ENCODE results near the gene BRD3OS.

The BRD3OS gene

DNA sequence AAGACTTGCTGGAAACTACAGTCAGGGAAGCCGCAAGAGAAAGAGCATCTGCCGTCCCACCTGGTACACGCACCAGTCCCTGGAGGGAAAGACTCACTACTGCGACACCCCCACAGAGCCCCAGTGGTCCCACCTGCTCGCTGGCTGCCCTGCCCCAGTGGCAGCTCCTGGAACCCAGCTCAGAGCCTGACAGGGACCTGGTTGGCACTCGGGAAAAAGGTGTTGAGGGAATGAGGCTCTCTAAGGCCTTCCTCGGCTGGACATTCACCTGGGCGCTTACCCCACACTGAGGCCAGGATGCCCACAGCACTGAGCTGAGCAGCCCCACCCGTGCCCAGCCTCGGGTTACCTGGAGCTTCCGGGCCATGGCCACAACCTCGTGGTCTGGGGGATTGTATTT lies 19.7 kb downstream of the BRD3OS start:
- no peak for TF ChIP-seq ZNF565 (CRISPR knock-in tag; conservative IDR thresholded peaks at IDR 0.05; ENCODE audit: low read depth)
- TF ChIP-seq ZC3H10 (CRISPR knock-in tag; IDR thresholded peaks at IDR 0.05) = no peak
- TF ChIP-seq TOX (CRISPR knock-in tag; IDR thresholded peaks at IDR 0.05; ENCODE audit: borderline replicate concordance) = no peak
- TF ChIP-seq, protein P1, sequence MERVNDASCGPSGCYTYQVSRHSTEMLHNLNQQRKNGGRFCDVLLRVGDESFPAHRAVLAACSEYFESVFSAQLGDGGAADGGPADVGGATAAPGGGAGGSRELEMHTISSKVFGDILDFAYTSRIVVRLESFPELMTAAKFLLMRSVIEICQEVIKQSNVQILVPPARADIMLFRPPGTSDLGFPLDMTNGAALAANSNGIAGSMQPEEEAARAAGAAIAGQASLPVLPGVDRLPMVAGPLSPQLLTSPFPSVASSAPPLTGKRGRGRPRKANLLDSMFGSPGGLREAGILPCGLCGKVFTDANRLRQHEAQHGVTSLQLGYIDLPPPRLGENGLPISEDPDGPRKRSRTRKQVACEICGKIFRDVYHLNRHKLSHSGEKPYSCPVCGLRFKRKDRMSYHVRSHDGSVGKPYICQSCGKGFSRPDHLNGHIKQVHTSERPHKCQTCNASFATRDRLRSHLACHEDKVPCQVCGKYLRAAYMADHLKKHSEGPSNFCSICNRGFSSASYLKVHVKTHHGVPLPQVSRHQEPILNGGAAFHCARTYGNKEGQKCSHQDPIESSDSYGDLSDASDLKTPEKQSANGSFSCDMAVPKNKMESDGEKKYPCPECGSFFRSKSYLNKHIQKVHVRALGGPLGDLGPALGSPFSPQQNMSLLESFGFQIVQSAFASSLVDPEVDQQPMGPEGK (CRISPR knock-in tag; IDR thresholded peaks at IDR 0.05; ENCODE audit: borderline replicate concordance) = no peak
- no peak for ATAC-seq

DNA sequence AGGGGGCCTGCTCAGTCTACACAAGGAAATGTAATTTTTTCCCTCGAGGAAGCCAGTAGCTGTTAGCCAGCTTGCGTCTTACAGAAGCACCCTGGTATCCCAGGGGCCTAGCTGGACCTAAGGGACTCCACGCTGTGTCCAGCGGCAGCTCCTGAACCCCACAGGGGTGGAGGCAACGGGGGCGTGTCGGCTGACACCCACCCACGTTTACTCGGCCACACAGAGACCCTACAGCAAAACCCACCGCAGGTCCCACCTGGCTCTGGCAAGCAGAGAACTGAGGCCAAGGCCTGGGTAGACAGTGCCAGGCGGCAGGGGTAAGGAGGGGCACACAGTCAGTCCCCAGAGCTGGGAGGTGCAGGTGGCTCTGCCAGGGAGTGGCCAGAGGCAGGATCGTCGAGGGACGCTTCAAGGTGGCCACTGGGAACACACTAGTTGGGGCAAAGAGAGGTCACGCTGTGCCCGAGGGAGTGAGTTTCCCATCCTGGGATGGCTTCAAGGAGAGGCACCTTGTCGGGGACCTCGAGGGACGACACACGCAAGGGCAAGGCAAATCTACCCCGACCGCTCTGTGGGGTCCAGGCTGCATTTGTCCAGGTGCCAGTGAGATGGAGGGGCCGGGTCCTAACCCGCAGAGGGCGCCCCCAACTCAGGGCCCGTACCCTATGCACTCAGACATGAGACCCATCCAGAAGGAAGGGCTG lies 20.7 kb downstream of the BRD3OS start:
- ATAC-seq = no peak

DNA sequence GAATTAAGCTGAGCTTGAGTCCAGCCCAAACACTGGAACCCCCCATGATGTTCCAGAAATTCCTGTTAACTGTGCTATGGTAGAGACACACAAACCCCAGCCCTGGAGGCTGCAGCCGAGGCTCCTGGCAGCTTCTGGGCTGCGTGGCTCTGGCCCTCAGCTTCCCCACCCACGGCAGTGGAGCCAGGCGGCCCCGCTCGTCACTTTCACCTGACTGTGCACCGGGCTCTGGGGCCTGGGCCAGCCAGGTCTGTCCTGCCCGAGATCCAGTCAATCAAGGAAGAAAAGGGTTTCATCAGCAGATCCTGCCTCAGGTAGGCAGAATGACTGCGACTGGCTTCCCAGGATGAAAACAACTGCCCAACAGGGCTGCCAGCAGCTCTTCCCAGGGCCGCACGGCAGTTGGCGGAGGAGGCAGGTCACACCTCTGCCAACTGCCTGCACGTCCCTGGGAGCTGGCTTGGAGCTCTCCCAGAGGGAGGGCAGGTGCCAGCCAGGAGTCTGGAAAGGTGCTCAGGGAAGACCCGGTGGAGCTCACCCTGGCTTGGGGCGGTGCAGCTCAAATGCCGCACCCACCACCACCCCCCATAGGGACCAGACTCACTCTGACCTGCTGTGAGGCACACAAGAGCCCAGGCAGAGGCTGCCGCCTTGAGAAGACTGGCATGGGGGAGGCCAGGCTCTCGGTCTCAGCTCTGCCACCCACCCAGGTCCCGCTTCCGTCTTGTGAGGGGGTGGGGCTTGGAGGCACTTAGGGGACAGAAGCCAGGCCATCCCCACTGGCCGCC lies 21.8 kb downstream of the BRD3OS start:
- ATAC-seq = no peak
- TF ChIP-seq TOX (CRISPR knock-in tag; IDR thresholded peaks at IDR 0.05; ENCODE audit: borderline replicate concordance) = no peak
- no peak for TF ChIP-seq OSR1 (CRISPR knock-in tag; IDR thresholded peaks at IDR 0.05)
- no peak for TF ChIP-seq GLIS3 (CRISPR knock-in tag; IDR thresholded peaks at IDR 0.05)
- no peak for TF ChIP-seq RARB (CRISPR knock-in tag; IDR thresholded peaks at IDR 0.05)
- no peak for TF ChIP-seq SNAI2 (CRISPR knock-in tag; IDR thresholded peaks at IDR 0.05)
- TF ChIP-seq, protein P2, sequence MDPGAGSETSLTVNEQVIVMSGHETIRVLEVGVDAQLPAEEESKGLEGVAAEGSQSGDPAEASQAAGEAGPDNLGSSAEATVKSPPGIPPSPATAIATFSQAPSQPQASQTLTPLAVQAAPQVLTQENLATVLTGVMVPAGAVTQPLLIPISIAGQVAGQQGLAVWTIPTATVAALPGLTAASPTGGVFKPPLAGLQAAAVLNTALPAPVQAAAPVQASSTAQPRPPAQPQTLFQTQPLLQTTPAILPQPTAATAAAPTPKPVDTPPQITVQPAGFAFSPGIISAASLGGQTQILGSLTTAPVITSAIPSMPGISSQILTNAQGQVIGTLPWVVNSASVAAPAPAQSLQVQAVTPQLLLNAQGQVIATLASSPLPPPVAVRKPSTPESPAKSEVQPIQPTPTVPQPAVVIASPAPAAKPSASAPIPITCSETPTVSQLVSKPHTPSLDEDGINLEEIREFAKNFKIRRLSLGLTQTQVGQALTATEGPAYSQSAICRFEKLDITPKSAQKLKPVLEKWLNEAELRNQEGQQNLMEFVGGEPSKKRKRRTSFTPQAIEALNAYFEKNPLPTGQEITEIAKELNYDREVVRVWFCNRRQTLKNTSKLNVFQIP (CRISPR knock-in tag; IDR thresholded peaks at IDR 0.05; ENCODE audit: borderline replicate concordance, low read depth) = no peak
- TF ChIP-seq CSDC2 (CRISPR knock-in tag; IDR thresholded peaks at IDR 0.05) = no peak
- no peak for TF ChIP-seq ZFP3 (CRISPR knock-in tag; IDR thresholded peaks at IDR 0.05)
- TF ChIP-seq ESRRG (CRISPR knock-in tag; IDR thresholded peaks at IDR 0.05) = no peak
- TF ChIP-seq, protein P3, sequence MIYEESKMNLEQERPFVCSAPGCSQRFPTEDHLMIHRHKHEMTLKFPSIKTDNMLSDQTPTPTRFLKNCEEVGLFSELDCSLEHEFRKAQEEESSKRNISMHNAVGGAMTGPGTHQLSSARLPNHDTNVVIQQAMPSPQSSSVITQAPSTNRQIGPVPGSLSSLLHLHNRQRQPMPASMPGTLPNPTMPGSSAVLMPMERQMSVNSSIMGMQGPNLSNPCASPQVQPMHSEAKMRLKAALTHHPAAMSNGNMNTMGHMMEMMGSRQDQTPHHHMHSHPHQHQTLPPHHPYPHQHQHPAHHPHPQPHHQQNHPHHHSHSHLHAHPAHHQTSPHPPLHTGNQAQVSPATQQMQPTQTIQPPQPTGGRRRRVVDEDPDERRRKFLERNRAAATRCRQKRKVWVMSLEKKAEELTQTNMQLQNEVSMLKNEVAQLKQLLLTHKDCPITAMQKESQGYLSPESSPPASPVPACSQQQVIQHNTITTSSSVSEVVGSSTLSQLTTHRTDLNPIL (CRISPR knock-in tag; IDR thresholded peaks at IDR 0.05; ENCODE audit: low read depth) = no peak
- no peak for TF ChIP-seq ISL1 (CRISPR knock-in tag; IDR thresholded peaks at IDR 0.05)
- TF ChIP-seq BACH2 (CRISPR knock-in tag; IDR thresholded peaks at IDR 0.05; ENCODE audit: borderline replicate concordance) = no peak
- TF ChIP-seq ARNTL (CRISPR knock-in tag; IDR thresholded peaks at IDR 0.05; ENCODE audit: borderline replicate concordance, low read depth) = no peak
- no peak for TF ChIP-seq ZNF8 (CRISPR knock-in tag; IDR thresholded peaks at IDR 0.05)
- no peak for TF ChIP-seq ZC3H10 (CRISPR knock-in tag; IDR thresholded peaks at IDR 0.05)
- no peak for TF ChIP-seq ZNF70 (CRISPR knock-in tag; IDR thresholded peaks at IDR 0.05)

More for the DNA sequence above, 20.7 kb downstream of the BRD3OS start:
- TF ChIP-seq BACH2 (CRISPR knock-in tag; IDR thresholded peaks at IDR 0.05; ENCODE audit: borderline replicate concordance) (no peak), ZFP3 (CRISPR knock-in tag; IDR thresholded peaks at IDR 0.05) (no peak), ZFP30 (CRISPR knock-in tag; IDR thresholded peaks at IDR 0.05) (no peak), GLIS3 (CRISPR knock-in tag; IDR thresholded peaks at IDR 0.05) (no peak), CSDC2 (CRISPR knock-in tag; IDR thresholded peaks at IDR 0.05) (no peak), RARB (CRISPR knock-in tag; IDR thresholded peaks at IDR 0.05) (no peak), ZNF70 (CRISPR knock-in tag; IDR thresholded peaks at IDR 0.05) (no peak), SNAI2 (CRISPR knock-in tag; IDR thresholded peaks at IDR 0.05) (no peak), ARNTL (CRISPR knock-in tag; IDR thresholded peaks at IDR 0.05; ENCODE audit: borderline replicate concordance, low read depth) (no peak), ZNF565 (CRISPR knock-in tag; conservative IDR thresholded peaks at IDR 0.05; ENCODE audit: low read depth) (no peak)
- TF ChIP-seq, protein P3 (CRISPR knock-in tag; IDR thresholded peaks at IDR 0.05; ENCODE audit: low read depth) = no peak
- TF ChIP-seq, protein P4, sequence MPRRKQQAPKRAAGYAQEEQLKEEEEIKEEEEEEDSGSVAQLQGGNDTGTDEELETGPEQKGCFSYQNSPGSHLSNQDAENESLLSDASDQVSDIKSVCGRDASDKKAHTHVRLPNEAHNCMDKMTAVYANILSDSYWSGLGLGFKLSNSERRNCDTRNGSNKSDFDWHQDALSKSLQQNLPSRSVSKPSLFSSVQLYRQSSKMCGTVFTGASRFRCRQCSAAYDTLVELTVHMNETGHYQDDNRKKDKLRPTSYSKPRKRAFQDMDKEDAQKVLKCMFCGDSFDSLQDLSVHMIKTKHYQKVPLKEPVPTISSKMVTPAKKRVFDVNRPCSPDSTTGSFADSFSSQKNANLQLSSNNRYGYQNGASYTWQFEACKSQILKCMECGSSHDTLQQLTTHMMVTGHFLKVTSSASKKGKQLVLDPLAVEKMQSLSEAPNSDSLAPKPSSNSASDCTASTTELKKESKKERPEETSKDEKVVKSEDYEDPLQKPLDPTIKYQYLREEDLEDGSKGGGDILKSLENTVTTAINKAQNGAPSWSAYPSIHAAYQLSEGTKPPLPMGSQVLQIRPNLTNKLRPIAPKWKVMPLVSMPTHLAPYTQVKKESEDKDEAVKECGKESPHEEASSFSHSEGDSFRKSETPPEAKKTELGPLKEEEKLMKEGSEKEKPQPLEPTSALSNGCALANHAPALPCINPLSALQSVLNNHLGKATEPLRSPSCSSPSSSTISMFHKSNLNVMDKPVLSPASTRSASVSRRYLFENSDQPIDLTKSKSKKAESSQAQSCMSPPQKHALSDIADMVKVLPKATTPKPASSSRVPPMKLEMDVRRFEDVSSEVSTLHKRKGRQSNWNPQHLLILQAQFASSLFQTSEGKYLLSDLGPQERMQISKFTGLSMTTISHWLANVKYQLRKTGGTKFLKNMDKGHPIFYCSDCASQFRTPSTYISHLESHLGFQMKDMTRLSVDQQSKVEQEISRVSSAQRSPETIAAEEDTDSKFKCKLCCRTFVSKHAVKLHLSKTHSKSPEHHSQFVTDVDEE (CRISPR knock-in tag; IDR thresholded peaks at IDR 0.05) = no peak
- TF ChIP-seq, protein P5, sequence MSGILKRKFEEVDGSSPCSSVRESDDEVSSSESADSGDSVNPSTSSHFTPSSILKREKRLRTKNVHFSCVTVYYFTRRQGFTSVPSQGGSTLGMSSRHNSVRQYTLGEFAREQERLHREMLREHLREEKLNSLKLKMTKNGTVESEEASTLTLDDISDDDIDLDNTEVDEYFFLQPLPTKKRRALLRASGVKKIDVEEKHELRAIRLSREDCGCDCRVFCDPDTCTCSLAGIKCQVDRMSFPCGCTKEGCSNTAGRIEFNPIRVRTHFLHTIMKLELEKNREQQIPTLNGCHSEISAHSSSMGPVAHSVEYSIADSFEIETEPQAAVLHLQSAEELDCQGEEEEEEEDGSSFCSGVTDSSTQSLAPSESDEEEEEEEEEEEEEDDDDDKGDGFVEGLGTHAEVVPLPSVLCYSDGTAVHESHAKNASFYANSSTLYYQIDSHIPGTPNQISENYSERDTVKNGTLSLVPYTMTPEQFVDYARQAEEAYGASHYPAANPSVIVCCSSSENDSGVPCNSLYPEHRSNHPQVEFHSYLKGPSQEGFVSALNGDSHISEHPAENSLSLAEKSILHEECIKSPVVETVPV (CRISPR knock-in tag; IDR thresholded peaks at IDR 0.05) = no peak

All from SK-N-SH treated with all-trans-retinoic acid at 6 μM for 48 hours (cell line).